Neutrophil (primary cell): Measurements from ENCODE around the gene PCDHGA1.
"Not testable (repeated sequence)": the region's sequence is repeated elsewhere in the genome, so short reads cannot be mapped to it uniquely, and the experiment has no call there.

Source experiments
- H3K27ac ChIP-seq: fragments of 200-600 bp; sonication (generic); 2 replicates; pipeline ENCODE4 v1.5.1; 2016; ENCODE audit warnings: mild to moderate bottlenecking, moderate library complexity
- H3K27me3 ChIP-seq: fragments of 200-600 bp; sonication (generic); 2 replicates; pipeline ENCODE4 v1.6.0; 2016; ENCODE audit warnings: mild to moderate bottlenecking
- H3K36me3 ChIP-seq: fragments of 200-600 bp; sonication (generic); 2 replicates; pipeline ENCODE4 v1.5.1; 2017
- H3K4me1 ChIP-seq, 2 experiments: fragments of 200-600 bp in 1 of 2; sonication (generic) in 1 of 2; 1 replicate in 1 of 2; 2 replicates in 1 of 2; pipeline versions ENCODE4 v1.5.1 to v1.6.1; 2013 to 2016; ENCODE audit warnings: low read depth in 1 of 2, low read length in 1 of 2, mild to moderate bottlenecking in 1 of 2, moderate library complexity in 1 of 2; ENCODE audit not compliant: control insufficient read depth in 1 of 2, insufficient read depth in 1 of 2
- H3K4me3 ChIP-seq, 2 experiments: fragments of 200-600 bp in 1 of 2; sonication (generic) in 1 of 2; 1 replicate in 1 of 2; 2 replicates in 1 of 2; pipeline ENCODE4 v1.5.1; 2013 to 2016; ENCODE audit warnings: low read depth in 1 of 2, low read length in 1 of 2, mild to moderate bottlenecking in 1 of 2, moderate library complexity in 1 of 2
- H3K9me3 ChIP-seq: fragments of 200-600 bp; sonication (generic); 2 replicates; pipeline ENCODE4 v1.5.1; 2016
- TF ChIP-seq, protein P1 (sequence below): fragments of 200-600 bp; sonication (generic); IDR thresholded peaks from 2 replicates; pipeline ENCODE4 v1.5.1; 2016; ENCODE audit warnings: antibody characterized with exemption

The PCDHGA1 gene

DNA sequence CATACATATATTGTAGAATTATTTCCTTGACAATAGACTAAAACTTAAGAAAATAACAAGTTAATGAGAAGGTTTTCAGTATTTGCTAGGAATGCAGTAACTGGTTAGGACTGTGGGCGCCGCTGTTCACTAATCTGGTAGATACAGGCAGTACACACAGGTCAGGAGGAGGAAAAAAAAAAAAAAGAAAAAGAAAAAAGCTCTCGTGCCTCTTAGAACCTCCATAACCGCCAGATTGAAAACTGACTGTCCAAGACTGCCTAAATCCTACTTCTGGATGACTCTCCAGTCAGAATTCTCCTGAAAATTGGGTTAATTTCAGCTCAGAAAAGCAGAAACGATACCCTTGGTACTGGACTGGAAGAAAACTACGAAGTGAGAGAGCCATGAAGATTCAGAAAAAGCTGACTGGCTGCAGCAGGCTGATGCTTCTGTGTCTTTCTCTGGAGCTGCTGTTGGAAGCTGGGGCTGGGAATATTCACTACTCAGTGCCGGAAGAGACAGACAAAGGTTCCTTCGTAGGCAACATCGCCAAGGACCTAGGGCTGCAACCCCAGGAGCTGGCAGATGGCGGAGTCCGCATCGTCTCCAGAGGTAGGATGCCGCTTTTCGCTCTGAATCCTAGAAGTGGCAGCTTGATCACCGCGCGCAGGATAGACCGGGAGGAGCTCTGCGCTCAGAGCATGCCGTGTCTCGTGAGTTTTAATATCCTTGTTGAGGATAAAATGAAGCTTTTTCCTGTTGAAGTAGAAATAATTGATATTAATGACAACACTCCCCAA lies at the start of gene PCDHGA1:
PCDHGA1 (plus strand) TSS at position 216 of the 782 bp plus-strand sequence.
- H3K4me3 ChIP-seq = no peak within 1 kb of the TSS

DNA sequence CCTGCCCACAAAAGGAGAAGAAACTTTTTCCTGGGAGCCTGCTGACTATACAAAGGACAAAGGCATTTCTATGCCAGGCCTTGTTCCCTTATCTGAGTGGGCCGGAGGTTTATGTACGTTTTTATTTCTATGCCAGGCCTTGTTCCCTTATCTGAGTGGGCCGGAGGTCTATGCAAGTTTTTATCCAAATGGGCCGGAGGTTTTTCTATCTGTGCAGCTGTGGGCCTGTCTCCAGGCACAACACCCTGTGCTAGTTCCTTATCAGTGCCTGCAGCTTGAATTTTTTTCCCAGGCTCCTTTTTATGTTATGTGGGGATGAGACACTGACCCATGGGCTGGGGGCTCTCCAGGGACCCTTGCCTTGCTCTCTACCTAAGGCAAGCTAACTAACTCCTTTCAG lies 31.9 kb upstream of the PCDHGA1 start:
- H3K27ac ChIP-seq = no peak overlapping the region
- no peaks in the 10 kb centered on the region for H3K4me1 ChIP-seq
- H3K36me3 ChIP-seq = no peaks in the 10 kb centered on the region
- H3K4me3 ChIP-seq = no peak overlapping the region
- no peaks in the 10 kb centered on the region for H3K27me3 ChIP-seq
- TF ChIP-seq, protein P1, sequence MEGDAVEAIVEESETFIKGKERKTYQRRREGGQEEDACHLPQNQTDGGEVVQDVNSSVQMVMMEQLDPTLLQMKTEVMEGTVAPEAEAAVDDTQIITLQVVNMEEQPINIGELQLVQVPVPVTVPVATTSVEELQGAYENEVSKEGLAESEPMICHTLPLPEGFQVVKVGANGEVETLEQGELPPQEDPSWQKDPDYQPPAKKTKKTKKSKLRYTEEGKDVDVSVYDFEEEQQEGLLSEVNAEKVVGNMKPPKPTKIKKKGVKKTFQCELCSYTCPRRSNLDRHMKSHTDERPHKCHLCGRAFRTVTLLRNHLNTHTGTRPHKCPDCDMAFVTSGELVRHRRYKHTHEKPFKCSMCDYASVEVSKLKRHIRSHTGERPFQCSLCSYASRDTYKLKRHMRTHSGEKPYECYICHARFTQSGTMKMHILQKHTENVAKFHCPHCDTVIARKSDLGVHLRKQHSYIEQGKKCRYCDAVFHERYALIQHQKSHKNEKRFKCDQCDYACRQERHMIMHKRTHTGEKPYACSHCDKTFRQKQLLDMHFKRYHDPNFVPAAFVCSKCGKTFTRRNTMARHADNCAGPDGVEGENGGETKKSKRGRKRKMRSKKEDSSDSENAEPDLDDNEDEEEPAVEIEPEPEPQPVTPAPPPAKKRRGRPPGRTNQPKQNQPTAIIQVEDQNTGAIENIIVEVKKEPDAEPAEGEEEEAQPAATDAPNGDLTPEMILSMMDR = no peak
- peaks cover 46% of the 10 kb centered on the region for H3K9me3 ChIP-seq

More for the DNA sequence above, at the start of gene PCDHGA1:
- no peaks in the 10 kb centered on the region for H3K36me3 ChIP-seq
- H3K9me3 ChIP-seq = peaks cover 19% of the 10 kb centered on the region
- H3K4me1 ChIP-seq = no peaks in the 10 kb centered on the region
- H3K27ac ChIP-seq = no peak within 1 kb of the TSS
- peaks cover 100% of the 10 kb centered on the region for H3K27me3 ChIP-seq
- TF ChIP-seq, protein P1 = no peak

DNA sequence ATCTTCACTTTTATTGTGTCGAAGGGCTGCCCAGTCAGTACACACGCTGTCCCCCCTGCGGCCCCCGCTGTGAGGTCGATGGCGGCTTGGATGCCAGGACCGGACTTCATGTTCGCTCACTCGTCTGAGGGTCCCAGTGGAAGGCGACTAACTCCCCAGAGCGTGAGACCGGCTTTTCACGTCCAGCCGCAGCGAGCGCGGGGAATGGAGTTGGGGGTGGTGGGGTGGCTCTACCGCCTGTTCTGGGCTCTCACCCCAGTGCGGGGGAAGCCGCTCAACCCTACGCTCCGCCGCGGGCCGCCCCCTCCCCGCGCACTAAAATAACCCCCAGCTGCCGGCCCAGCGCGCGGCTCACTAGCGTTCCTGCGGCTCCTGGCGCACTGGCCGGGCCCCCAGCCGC lies 26.6 kb upstream of the PCDHGA1 start, which contains the start of gene SLC25A2:
SLC25A2 (minus strand) TSS at position 294 of the 400 bp plus-strand sequence; CDS start at position 110, 184 bp downstream.
- Histone ChIP-seq H3K4me3 (no peak within 1 kb of the TSS), H3K27ac (no peak within 1 kb of the TSS), H3K9me3 (peaks cover 68% of the 10 kb centered on the region)

DNA sequence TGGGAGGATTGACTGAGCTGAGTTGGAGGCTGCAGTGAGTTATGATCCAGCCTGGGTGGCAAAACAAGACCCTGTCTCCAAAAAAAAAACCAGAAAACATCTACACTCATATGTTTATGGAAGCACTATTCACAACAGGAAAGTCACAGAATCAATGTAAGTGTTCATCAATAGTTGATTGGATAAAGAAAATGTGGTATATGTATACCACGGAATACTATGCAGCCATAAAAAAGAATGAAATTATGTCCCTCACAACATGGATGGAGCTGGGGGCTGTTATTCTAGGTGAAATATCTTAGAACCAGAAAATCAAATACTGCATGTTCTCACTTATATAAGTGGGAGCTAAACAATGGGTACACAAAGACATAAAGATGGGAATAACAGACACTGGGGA lies 23.7 kb upstream of the PCDHGA1 start:
- H3K27me3 ChIP-seq = no peaks in the 10 kb centered on the region
- peaks cover 47% of the 10 kb centered on the region for H3K9me3 ChIP-seq
- no peaks in the 10 kb centered on the region for H3K4me1 ChIP-seq
- TF ChIP-seq, protein P1 = no peak
- H3K27ac ChIP-seq = no peak overlapping the region
- H3K4me3 ChIP-seq = no peak overlapping the region
- no peaks in the 10 kb centered on the region for H3K36me3 ChIP-seq

More for the DNA sequence above, 26.6 kb upstream of the PCDHGA1 start, which contains the start of gene SLC25A2:
- no peaks in the 10 kb centered on the region for H3K36me3 ChIP-seq
- no peaks in the 10 kb centered on the region for H3K4me1 ChIP-seq
- TF ChIP-seq, protein P1 = no peak
- no peaks in the 10 kb centered on the region for H3K27me3 ChIP-seq

DNA sequence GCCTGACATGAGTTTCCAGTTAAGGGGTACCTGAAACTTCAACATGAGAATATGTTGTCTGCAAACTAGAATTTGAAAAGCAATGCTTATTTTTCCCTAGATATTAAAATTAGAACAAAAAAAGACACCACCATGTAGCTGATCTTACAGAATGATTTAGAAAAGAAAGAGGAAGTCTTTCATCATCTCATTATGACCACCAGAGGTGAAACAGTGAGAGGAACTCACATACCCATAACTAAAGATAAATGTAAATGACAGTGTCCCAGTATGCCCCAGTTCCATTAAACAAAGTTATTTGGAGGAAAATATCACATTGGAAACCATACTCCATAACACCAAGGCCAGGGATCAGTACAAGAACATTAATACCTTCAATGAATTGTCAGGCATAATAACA lies 16.6 kb upstream of the PCDHGA1 start:
- H3K27me3 ChIP-seq = no peaks in the 10 kb centered on the region
- peaks cover 27% of the 10 kb centered on the region for H3K9me3 ChIP-seq
- TF ChIP-seq, protein P1 = no peak
- H3K4me3 ChIP-seq = no peak overlapping the region
- H3K36me3 ChIP-seq = no peaks in the 10 kb centered on the region
- H3K27ac ChIP-seq = no peak overlapping the region
- H3K4me1 ChIP-seq = no peaks in the 10 kb centered on the region

DNA sequence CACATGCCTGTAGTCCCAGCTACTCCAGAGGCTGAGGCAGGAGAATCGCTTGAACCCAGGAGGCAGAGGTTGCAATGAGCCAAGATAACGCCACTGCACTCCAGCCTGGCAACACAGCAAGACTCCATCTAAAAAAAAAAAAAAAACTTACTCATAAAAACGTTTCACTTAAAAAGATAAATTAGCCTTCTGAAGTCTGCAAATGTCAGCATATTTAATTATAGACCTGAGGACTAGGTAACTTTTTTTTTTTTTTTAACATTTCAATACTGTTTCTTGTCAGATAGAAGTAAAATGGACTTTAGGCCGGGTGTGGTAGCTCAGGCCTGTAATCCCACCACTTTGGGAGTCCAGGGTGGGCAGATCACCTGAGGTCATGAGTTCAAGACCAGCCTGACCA lies 13.4 kb upstream of the PCDHGA1 start:
- not testable (repeated sequence) for H3K4me3 ChIP-seq, H3K27ac ChIP-seq, H3K36me3 ChIP-seq, H3K27me3 ChIP-seq
- peaks cover 12 to 15% of the 10 kb centered on the region in 2 experiments for H3K4me1 ChIP-seq
- peaks cover 38% of the 10 kb centered on the region for H3K9me3 ChIP-seq
